Panc1 (cell line): ENCODE results near the gene ABTB2. TPM values are rescaled to one million over a fixed set of nuclear protein-coding genes. Genes with fewer than 3 reads are reported as not detected.

ENCODE experiments used
- ATAC-seq: fragments of 200-7000 bp; cut with Tn5 transposase; 2 replicates; pipeline ENCODE4 v1.9.1; 2020; ENCODE audit warnings: mild to moderate bottlenecking, moderate library complexity
- BruUV-seq: library from RNA; stranded (reverse); fragments of 400-500 nt; replicated peaks from 2 replicates; lab custom pipeline; 2021; lab: Mats Ljungman, UMichigan
- CTCF ChIA-PET: fragments of 300-600 bp; sonication (Branson Sonifier 250); formaldehyde crosslinking; loops from one replicate; lab custom pipeline; 2022; ENCODE audit warnings: antibody characterized with exemption; lab: Charles Lee
- POLR2A ChIA-PET: fragments of 300-600 bp; sonication (Branson Sonifier 250); formaldehyde crosslinking; loops from one replicate; lab custom pipeline; 2022; ENCODE audit warnings: antibody characterized with exemption; lab: Charles Lee
- DNase-seq: peaks from one replicate; pipeline ENCODE4 v3.0.0-alpha.2; 2010; ENCODE audit warnings: low read depth, low spot score
- H3K27ac ChIP-seq: 2 replicates; pipeline ENCODE4 v1.5.1; 2011; ENCODE audit warnings: mild to moderate bottlenecking, low read length, inconsistent platforms
- H3K27me3 ChIP-seq: fragments of 200-500 bp; sonication (Bioruptor generic); 2 replicates; pipeline ENCODE4 v1.6.0; 2014; ENCODE audit warnings: low read length, inconsistent platforms; ENCODE audit not compliant: control insufficient read depth, insufficient read depth
- H3K36me3 ChIP-seq: fragments of 200-500 bp; sonication (Bioruptor generic); 2 replicates; pipeline ENCODE4 v1.5.1; 2014; ENCODE audit warnings: inconsistent platforms, mild to moderate bottlenecking, low read length, moderate library complexity; ENCODE audit not compliant: control insufficient read depth, insufficient read depth
- H3K4me1 ChIP-seq: 2 replicates; pipeline ENCODE4 v1.5.1; 2011; ENCODE audit warnings: inconsistent platforms, mild to moderate bottlenecking, low read length, moderate library complexity; ENCODE audit not compliant: control insufficient read depth, insufficient read depth
- H3K4me3 ChIP-seq, 2 experiments: 2 replicates each; pipeline ENCODE4 v1.5.1; 2011 to 2012; ENCODE audit warnings: low read depth in 2 of 2, low read length in 2 of 2, mild to moderate bottlenecking in 2 of 2, inconsistent platforms in 1 of 2, moderate library complexity in 1 of 2
- H3K9me3 ChIP-seq: fragments of 200-500 bp; sonication (Bioruptor generic); 2 replicates; pipeline ENCODE4 v1.5.1; 2014; ENCODE audit warnings: low read depth, mild to moderate bottlenecking, inconsistent platforms, low read length, moderate library complexity; ENCODE audit not compliant: control insufficient read depth, insufficient read depth
- POLR2AphosphoS5 ChIP-seq: IDR thresholded peaks from 2 replicates; pipeline ENCODE4 v1.6.1; 2012; ENCODE audit warnings: mild to moderate bottlenecking, low read depth, low read length, moderate library complexity
- REST ChIP-seq, 2 experiments: IDR thresholded peaks; 2 replicates each; pipeline ENCODE4 v1.6.1; 2011 to 2012; ENCODE audit warnings: low read depth in 2 of 2, control low read depth in 1 of 2, low read length in 1 of 2, mild to moderate bottlenecking in 1 of 2, moderate library complexity in 1 of 2; ENCODE audit not compliant: insufficient read depth in 1 of 2
- SIN3A ChIP-seq: IDR thresholded peaks from 2 replicates; pipeline ENCODE4 v1.6.1; 2012; ENCODE audit warnings: low read depth, mild to moderate bottlenecking, low read length, moderate library complexity, borderline replicate concordance; ENCODE audit not compliant: insufficient read depth
- TCF7L2 ChIP-seq: IDR thresholded peaks from 2 replicates; pipeline ENCODE4 v1.6.1; 2011; ENCODE audit warnings: mild to moderate bottlenecking, low read depth, low read length, inconsistent platforms
- in situ Hi-C: cut with HindIII; loops from 2 replicates; pipeline ENCODE4 v1.10.0; 2016; ENCODE audit warnings: low sequenced_read_pairs, low pct_unique_long_range_greater_than_20kb
- intact Hi-C: fragments of 100-400 bp; cut with micrococcal nuclease; formaldehyde crosslinking; loops from one replicate; pipeline ENCODE4 v1.10.0; 2022; ENCODE audit not compliant: unreplicated experiment
- total RNA-seq: library from RNA; stranded (reverse); gene quantifications from one replicate; pipeline ENCODE4 v1.2.1, GENCODE V29; 2021; ENCODE audit not compliant: unreplicated experiment
- TF ChIP-seq, protein P1 (sequence below): fragments of 450-650 bp; IDR thresholded peaks from 2 replicates; pipeline ENCODE4 v1.5.1; 2017; ENCODE audit warnings: mild to moderate bottlenecking

The ABTB2 gene
- total RNA-seq, 1 experiment from 2014 or later, result 22.7 TPM

DNA sequence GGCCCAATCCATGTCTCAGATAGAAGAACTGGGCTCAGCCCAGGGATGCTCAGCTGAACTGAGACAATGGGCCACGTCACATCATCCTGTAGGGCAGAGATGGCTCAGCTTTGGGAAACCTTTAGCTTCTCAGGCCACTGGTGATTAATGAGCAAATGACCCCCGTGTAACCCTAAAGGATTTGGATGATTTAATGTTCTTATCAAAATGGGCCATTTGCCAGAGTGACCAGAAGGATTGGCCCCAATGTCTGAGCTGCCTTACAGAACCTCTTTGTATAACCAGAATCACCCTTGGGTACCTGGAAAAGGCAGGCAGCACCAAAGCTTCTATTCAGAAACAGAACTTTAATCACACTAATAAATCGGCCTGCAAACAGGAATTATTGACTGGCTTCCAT is 73.7 kb downstream of the ABTB2 start:
- no peaks in the 10 kb centered on the region for H3K27me3 ChIP-seq
- no peaks in the 10 kb centered on the region for H3K9me3 ChIP-seq
- no TSS peak for BruUV-seq
- H3K36me3 ChIP-seq, result no peaks in the 10 kb centered on the region
- no peak overlapping the region for H3K4me3 ChIP-seq
- TF ChIP-seq, protein P1, sequence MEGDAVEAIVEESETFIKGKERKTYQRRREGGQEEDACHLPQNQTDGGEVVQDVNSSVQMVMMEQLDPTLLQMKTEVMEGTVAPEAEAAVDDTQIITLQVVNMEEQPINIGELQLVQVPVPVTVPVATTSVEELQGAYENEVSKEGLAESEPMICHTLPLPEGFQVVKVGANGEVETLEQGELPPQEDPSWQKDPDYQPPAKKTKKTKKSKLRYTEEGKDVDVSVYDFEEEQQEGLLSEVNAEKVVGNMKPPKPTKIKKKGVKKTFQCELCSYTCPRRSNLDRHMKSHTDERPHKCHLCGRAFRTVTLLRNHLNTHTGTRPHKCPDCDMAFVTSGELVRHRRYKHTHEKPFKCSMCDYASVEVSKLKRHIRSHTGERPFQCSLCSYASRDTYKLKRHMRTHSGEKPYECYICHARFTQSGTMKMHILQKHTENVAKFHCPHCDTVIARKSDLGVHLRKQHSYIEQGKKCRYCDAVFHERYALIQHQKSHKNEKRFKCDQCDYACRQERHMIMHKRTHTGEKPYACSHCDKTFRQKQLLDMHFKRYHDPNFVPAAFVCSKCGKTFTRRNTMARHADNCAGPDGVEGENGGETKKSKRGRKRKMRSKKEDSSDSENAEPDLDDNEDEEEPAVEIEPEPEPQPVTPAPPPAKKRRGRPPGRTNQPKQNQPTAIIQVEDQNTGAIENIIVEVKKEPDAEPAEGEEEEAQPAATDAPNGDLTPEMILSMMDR, result no peak
- no peak for TF ChIP-seq TCF7L2
- TF ChIP-seq POLR2AphosphoS5, result no peak
- no peak for TF ChIP-seq SIN3A
- TF ChIP-seq REST (IDR thresholded peaks at IDR 0.05; ENCODE audit: insufficient read depth in 1 of 2, low read depth in 2 of 2, low read length in 1 of 2), result no peak
- ATAC-seq (no peak), DNase-seq (no peak)
- ChIA-PET POLR2A (no interaction called here), CTCF (no interaction called here)
- intact Hi-C loops (no loop called here), in situ Hi-C loops (no loop called here)
- H3K4me1 ChIP-seq, result peaks cover 21% of the 10 kb centered on the region
- no peak overlapping the region for H3K27ac ChIP-seq

DNA sequence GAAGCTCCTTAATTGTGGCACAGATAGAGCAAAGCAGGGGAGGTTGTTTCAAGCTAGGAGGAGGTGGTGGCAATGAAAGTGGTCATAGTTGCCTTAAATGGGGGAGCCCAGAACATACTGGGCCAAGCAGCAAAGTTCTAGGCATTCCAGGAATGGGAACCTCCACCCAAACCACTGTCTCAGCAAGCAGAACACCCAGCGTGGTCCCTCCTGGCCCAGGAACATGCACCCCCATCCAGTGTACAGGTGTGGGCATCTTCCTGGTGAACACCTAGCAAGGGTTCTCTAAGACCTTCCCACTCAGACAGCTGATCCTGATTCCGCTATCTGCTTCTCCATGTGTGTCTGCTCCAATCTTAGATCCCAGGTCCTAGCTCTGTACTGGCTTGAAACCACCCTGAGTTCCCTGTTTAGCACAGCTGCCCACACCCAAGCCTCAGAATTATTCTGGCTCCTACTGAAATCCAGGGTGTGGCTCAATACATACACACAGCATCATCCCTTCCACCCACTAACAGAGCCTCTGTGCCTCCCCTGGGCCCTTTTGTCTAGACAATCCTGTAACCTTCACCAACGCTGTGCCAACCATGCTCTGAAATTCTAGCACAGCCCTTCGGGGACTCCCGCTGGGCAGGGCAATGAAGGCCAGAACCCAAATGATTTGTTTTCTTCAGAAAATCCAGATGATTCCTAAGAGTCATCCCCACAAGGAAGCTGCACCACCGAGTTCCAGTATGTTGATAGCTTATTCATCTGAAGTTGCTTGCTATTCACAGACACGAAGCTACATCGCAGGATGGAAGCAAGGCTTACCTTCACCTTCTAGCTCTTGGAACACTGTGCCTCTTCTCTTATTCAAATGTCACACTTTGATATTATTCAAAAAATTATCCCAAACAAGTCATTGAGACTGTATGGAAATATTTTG is 76.6 kb downstream of the ABTB2 start:
- in situ Hi-C loops, result no loop called here
- intact Hi-C loops, result no loop called here
- Histone ChIP-seq H3K36me3 (no peaks in the 10 kb centered on the region), H3K4me1 (peaks cover 25% of the 10 kb centered on the region), H3K4me3 (no peak overlapping the region), H3K27ac (no peak overlapping the region), H3K27me3 (no peaks in the 10 kb centered on the region), H3K9me3 (no peaks in the 10 kb centered on the region)
- ATAC-seq, result no peak
- ChIA-PET POLR2A (no interaction called here), CTCF (no interaction called here)
- BruUV-seq, result no TSS peak
- TF ChIP-seq SIN3A (no peak), REST (IDR thresholded peaks at IDR 0.05; ENCODE audit: insufficient read depth in 1 of 2, low read depth in 2 of 2, low read length in 1 of 2) (no peak), POLR2AphosphoS5 (no peak), TCF7L2 (no peak)
- TF ChIP-seq, protein P1, result no peak
- no peak for DNase-seq
